Stimulated activated CD4-positive, alpha-beta T cell treated with anti-CD3 and anti-CD28 coated beads, Interleukin-1b, Interleukin-23, amount 100 ng/mL, for 48 hours (primary cell): ENCODE data around the gene LYZL6.
"Not testable (repeated sequence)": the region's sequence is repeated elsewhere in the genome, so short reads cannot be mapped to it uniquely, and the experiment has no call there.

Experiments
- DNase-seq: peaks from one replicate; pipeline ENCODE4 v3.0.0-alpha.2; 2020

Gene LYZL6

GRCh38 chr17:35906191-35906925, 37.2 kb downstream of the LYZL6 start:
- DNase-seq, result no peak

- no peak for DNase-seq
Measured at GRCh38 chr17:35903451-35903850, 40.1 kb downstream of the LYZL6 start.

- no peak for DNase-seq
Measured at GRCh38 chr17:35901631-35902175, 41.8 kb downstream of the LYZL6 start.

GRCh38 chr17:35900708-35901480, 42.6 kb downstream of the LYZL6 start:
- DNase-seq, result no peak

GRCh38 chr17:35900280-35900679, 43.2 kb downstream of the LYZL6 start:
- DNase-seq, result no peak

GRCh38 chr17:35898283-35899070, 45.0 kb downstream of the LYZL6 start:
- peak; percentile 49 for DNase-seq

GRCh38 chr17:35897772-35898171, 45.7 kb downstream of the LYZL6 start:
- not testable (repeated sequence) for DNase-seq

- peak; percentile 7 for DNase-seq
Measured at GRCh38 chr17:35895636-35896587, 47.6 kb downstream of the LYZL6 start.

GRCh38 chr17:35894206-35894605, 49.3 kb downstream of the LYZL6 start:
- no peak for DNase-seq

- DNase-seq, result no peak
Measured at GRCh38 chr17:35893751-35894150, 49.8 kb downstream of the LYZL6 start.

GRCh38 chr17:35892091-35893035, 51.1 kb downstream of the LYZL6 start:
- DNase-seq, result peak; percentile 54

GRCh38 chr17:35891269-35891668, 52.2 kb downstream of the LYZL6 start:
- no peak for DNase-seq

- peak; percentile 6 for DNase-seq
Measured at GRCh38 chr17:35890774-35891155, 52.7 kb downstream of the LYZL6 start.

- no peak for DNase-seq
Measured at GRCh38 chr17:35889818-35890773, 53.4 kb downstream of the LYZL6 start.

GRCh38 chr17:35889241-35889640, 54.3 kb downstream of the LYZL6 start:
- DNase-seq, result peak; percentile 4
